ENCODE data around the gene DNAJC10. TPM values are rescaled to one million over a fixed set of nuclear protein-coding genes. Genes with fewer than 3 reads are reported as not detected.
A peak's percentile ranks its signal among the peaks of the same experiment; 100 is the strongest.

DNAJC10 gene
- total RNA-seq, 1 donor from 2014 or later: 26.0 TPM

- Histone ChIP-seq H3K4me1 (peaks cover 0 to 5% of the 10 kb centered on the region in 2 donors), H3K27me3 (no peaks in the 10 kb centered on the region), H3K4me3 (no peak overlapping the region), H3K36me3 (no peaks in the 10 kb centered on the region), H3K27ac (peak overlapping the region; percentile 45 to 63), H3K9me3 (no peaks in the 10 kb centered on the region)
- intact Hi-C loops (cut with DNase I): loop anchor here (5.0 kb wide), 1 partner anchor 70 kb away; no protein-coding TSS in a partner anchor
- TF ChIP-seq CTCF (IDR thresholded peaks at IDR 0.05): no peak
- no peak for DNase-seq (ENCODE audit: low spot score in 2 of 2)
Observed at GRCh38 chr2:182792441-182792840, 76.4 kb downstream of the DNAJC10 start.

GRCh38 chr2:182798736-182799135, 82.7 kb downstream of the DNAJC10 start:
- TF ChIP-seq CTCF (IDR thresholded peaks at IDR 0.05): no peak
- intact Hi-C loops (cut with DNase I): no loop called here

GRCh38 chr2:182804128-182804527, 88.1 kb downstream of the DNAJC10 start:
- Histone ChIP-seq H3K27ac (no peak overlapping the region), H3K27me3 (no peaks in the 10 kb centered on the region), H3K4me1 (no peaks in the 10 kb centered on the region), H3K4me3 (no peak overlapping the region), H3K9me3 (no peaks in the 10 kb centered on the region), H3K36me3 (no peaks in the 10 kb centered on the region)
- intact Hi-C loops (cut with DNase I): no loop called here
- TF ChIP-seq CTCF (IDR thresholded peaks at IDR 0.05): no peak
- DNase-seq (ENCODE audit: low spot score in 2 of 2): no peak

More at GRCh38 chr2:182798736-182799135, 82.7 kb downstream of the DNAJC10 start:
- no peaks in the 10 kb centered on the region for H3K36me3 ChIP-seq
- no peak overlapping the region for H3K4me3 ChIP-seq
- no peaks in the 10 kb centered on the region for H3K27me3 ChIP-seq
- H3K27ac ChIP-seq: no peak overlapping the region
- no peak for DNase-seq (ENCODE audit: low spot score in 2 of 2)
- H3K9me3 ChIP-seq: no peaks in the 10 kb centered on the region
- no peaks in the 10 kb centered on the region for H3K4me1 ChIP-seq

GRCh38 chr2:182807319-182807718, 91.3 kb downstream of the DNAJC10 start:
- no peak for TF ChIP-seq CTCF (IDR thresholded peaks at IDR 0.05)
- Histone ChIP-seq H3K27me3 (no peaks in the 10 kb centered on the region), H3K36me3 (no peaks in the 10 kb centered on the region), H3K4me1 (no peaks in the 10 kb centered on the region), H3K4me3 (no peak overlapping the region), H3K9me3 (no peaks in the 10 kb centered on the region), H3K27ac (no peak overlapping the region)
- intact Hi-C loops (cut with DNase I): no loop called here
- DNase-seq (ENCODE audit: low spot score in 2 of 2): no peak

- no peak for TF ChIP-seq CTCF (IDR thresholded peaks at IDR 0.05)
Observed at GRCh38 chr2:182810087-182810486, 94.0 kb downstream of the DNAJC10 start.

GRCh38 chr2:182814380-182814779, 98.3 kb downstream of the DNAJC10 start:
- no peaks in the 10 kb centered on the region for H3K36me3 ChIP-seq
- intact Hi-C loops (cut with DNase I): no loop called here

More at GRCh38 chr2:182810087-182810486, 94.0 kb downstream of the DNAJC10 start:
- no peaks in the 10 kb centered on the region for H3K9me3 ChIP-seq
- intact Hi-C loops (cut with DNase I): no loop called here
- H3K4me3 ChIP-seq: no peak overlapping the region
- no peaks in the 10 kb centered on the region for H3K36me3 ChIP-seq
- H3K27ac ChIP-seq: no peak overlapping the region
- no peaks in the 10 kb centered on the region for H3K27me3 ChIP-seq
- no peaks in the 10 kb centered on the region for H3K4me1 ChIP-seq
- DNase-seq (ENCODE audit: low spot score in 2 of 2): no peak

More at GRCh38 chr2:182814380-182814779, 98.3 kb downstream of the DNAJC10 start:
- H3K4me1 ChIP-seq: peaks cover 2 to 5% of the 10 kb centered on the region in 2 donors
- TF ChIP-seq CTCF (IDR thresholded peaks at IDR 0.05): no peak
- no peaks in the 10 kb centered on the region for H3K9me3 ChIP-seq
- no peak overlapping the region for H3K27ac ChIP-seq
- no peak for DNase-seq (ENCODE audit: low spot score in 2 of 2)
- H3K4me3 ChIP-seq: no peak overlapping the region
- no peaks in the 10 kb centered on the region for H3K27me3 ChIP-seq
